Fibroblast of villous mesenchyme (primary cell): ENCODE results near the gene ARFGEF3. TPM values are rescaled to one million over a fixed set of nuclear protein-coding genes. Genes with fewer than 3 reads are reported as not detected.

Experiments
- DNase-seq: peaks from one replicate; pipeline ENCODE4 v3.0.0-alpha.2; 2010; ENCODE audit warnings: low read depth
- H3K4me3 ChIP-seq: 2 replicates; pipeline ENCODE4 v1.5.1; 2011; ENCODE audit warnings: low read depth, mild to moderate bottlenecking, low read length
- total RNA-seq: library from RNA; depleted of rRNA; stranded (reverse); fragments of >200 nt; gene quantifications from 2 replicates; pipeline ENCODE4 v1.2.3, GENCODE V29; 2012
- TF ChIP-seq, protein P1 (sequence below): IDR thresholded peaks from 2 replicates; pipeline ENCODE4 v1.5.1; 2012; ENCODE audit warnings: low read depth, mild to moderate bottlenecking, low read length; ENCODE audit not compliant: insufficient read depth

Gene ARFGEF3
- total RNA-seq, 1 donor: under 0.01 TPM

DNA sequence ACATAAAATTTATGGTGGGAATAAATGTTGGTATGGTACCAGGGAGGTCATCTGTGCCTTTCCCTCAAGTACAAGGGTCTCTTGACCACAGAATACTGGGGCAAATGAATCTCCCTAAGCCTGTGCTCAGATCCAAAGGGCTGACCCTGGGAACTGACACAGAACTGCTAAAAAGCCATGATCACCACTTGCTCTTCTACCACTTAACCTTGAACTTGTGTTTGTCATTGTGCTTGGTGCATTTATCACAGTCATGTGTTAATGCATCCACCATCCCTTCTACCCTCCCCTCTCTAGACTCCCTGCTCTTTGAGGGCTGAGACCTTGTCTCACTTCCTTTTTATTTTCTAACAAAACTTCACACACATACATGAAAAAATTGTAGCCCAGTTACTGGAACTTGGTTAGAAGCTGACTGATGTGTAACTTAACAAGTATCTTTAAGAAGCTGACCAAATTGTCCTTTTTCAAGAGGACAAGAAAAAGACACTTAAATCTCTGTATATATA, 102.7 kb downstream of the ARFGEF3 start:
- no peak overlapping the region for H3K4me3 ChIP-seq
- DNase-seq: no peak
- TF ChIP-seq, protein P1, sequence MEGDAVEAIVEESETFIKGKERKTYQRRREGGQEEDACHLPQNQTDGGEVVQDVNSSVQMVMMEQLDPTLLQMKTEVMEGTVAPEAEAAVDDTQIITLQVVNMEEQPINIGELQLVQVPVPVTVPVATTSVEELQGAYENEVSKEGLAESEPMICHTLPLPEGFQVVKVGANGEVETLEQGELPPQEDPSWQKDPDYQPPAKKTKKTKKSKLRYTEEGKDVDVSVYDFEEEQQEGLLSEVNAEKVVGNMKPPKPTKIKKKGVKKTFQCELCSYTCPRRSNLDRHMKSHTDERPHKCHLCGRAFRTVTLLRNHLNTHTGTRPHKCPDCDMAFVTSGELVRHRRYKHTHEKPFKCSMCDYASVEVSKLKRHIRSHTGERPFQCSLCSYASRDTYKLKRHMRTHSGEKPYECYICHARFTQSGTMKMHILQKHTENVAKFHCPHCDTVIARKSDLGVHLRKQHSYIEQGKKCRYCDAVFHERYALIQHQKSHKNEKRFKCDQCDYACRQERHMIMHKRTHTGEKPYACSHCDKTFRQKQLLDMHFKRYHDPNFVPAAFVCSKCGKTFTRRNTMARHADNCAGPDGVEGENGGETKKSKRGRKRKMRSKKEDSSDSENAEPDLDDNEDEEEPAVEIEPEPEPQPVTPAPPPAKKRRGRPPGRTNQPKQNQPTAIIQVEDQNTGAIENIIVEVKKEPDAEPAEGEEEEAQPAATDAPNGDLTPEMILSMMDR: no peak

DNA sequence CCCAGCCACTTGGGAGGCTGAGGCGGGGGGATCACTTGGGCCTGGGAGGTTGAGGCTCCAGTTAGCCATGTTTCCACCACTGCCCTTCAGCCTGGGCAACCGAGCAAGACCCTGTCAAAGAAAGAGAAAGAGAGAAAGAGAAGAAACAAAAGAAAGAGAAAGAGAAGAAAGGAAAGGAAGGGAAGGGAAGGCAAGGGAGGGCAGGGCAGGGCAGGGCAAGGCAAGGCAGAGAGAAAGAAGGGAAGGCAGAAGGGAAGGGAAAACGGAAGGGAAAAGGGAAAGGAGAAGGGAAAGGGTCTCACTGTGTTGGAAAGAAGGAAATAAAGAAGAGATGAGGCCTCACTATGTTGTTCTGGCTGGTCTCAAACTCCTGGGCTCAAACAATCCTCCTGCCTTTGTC, 104.4 kb downstream of the ARFGEF3 start:
- no peak for DNase-seq
- TF ChIP-seq, protein P1: no peak
- no peak overlapping the region for H3K4me3 ChIP-seq

DNA sequence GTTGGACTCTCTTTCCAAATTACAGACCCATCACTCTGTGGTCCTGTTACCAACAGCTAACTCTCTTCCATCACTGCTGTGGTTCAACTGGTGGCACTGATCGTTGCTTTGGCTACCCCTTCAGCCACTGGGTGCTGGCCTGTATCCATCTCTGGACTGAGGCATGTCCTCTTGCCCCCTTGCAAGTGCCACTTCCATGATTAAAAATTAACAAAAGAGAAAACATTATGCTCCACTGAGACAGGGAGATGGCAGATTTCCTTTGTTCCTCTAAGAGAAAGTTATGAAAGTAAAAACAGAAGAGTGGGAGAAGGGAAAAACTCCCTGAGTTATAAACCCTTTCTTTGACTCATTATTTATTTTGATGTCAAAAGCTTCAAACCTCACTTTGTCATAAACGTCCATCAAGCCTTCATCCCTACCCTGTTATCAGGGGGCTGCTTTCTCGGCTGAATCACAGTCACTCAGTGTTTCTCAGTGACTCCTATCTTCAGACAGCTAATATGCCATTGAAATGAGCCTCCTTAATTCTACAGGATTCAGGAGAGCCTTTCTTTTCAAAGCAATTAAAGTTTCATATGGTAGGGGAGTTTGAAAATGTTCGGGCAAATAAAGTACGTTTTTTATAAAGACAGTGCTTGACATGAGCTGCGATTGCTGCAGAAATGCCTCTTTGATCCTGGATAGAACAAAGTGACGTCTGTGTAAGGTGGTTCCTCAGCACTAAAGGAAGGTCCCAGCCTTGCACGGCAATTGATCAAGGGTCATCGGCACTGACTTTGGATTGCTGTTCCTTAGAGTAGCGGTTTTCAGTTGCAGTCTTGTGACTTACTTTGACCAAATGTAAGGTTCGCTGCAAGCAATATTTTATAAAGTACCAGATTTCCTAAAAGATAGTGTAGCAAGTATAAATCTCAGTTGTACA, 106.5 kb downstream of the ARFGEF3 start:
- TF ChIP-seq, protein P1: no peak
- DNase-seq: no peak
- H3K4me3 ChIP-seq: no peak overlapping the region

DNA sequence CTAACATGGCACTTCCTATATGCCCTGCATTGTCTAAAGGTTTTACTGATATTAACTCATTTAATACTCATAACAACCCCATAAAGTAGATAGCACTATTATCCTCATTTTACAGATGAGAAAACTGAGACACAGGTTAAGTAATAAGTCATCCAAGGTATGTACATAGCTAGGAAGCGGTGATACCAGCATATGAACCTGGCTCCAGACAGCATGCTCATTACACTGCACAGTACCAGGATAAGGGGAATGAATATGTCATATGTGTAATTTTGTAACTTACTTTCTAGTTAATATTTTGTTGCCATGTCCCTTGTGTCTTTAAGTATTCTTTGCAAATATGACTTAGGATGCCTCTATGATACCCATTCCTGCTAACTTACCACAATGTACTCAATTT, 109.7 kb downstream of the ARFGEF3 start:
- DNase-seq: no peak
- TF ChIP-seq, protein P1: no peak
- H3K4me3 ChIP-seq: no peak overlapping the region

DNA sequence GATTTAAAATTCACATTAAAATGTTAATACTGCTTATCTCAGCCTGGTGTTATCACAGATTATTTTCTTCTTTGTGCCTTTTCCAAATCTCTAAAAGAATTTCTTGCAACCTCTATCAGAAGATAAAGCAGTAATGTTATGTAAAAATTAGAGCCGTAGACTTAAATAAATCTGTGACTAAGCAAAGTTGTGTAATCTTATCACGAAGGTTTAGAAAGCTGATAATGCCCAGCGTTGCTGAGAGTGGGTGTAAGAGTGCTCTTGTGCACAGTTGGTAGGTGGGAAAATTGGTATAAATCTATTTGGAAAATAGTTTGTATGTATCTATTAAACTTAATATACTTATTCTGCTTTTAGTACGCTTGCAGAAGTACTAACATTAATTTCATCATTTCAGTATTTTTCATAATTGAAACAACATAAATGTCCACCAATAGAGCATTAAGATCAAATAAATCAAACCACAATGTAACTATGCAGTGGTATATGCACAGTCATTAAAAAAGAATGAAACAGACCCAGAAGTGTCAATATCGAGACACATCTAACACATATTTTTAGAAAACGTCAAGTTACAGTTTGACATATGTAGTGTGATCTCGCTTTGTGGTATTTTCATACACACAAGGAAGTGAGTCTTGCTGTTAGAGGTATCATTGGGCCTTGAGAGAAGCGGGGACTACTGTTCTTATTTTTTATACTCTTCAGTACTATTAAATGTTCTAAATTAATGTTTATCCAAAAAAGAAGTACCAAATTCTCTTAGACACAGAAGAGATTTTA, 111.0 kb downstream of the ARFGEF3 start:
- no peak overlapping the region for H3K4me3 ChIP-seq
- no peak for DNase-seq
- TF ChIP-seq, protein P1: no peak

DNA sequence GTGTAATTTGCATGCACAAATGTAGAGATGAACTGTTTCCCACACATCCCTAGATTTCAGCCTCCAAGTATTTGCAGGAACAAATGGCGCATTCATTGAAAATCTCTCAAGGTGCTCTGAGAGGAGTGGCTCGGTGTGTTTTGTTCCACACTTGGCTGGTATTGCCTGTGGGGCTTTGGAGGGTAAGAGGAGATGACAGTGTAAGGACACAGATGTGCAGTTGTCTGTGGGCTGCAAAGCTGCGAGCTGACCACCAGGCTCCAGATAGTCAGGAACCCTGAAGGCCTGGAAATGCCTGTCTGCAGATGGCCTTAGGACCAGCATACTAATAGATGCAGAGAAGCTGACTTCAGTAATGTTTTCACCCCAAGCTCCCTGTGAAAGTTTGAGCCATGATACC, 114.2 kb downstream of the ARFGEF3 start:
- TF ChIP-seq, protein P1: no peak
- no peak for DNase-seq
- no peak overlapping the region for H3K4me3 ChIP-seq
